Panc1 (cell line): ENCODE results near the gene TADA3. TPM values are rescaled to one million over a fixed set of nuclear protein-coding genes. Genes with fewer than 3 reads are reported as not detected.

Source experiments
- ATAC-seq: fragments of 200-7000 bp; cut with Tn5 transposase; 2 replicates; pipeline ENCODE4 v1.9.1; 2020; ENCODE audit warnings: mild to moderate bottlenecking, moderate library complexity
- BruUV-seq: library from RNA; stranded (reverse); fragments of 400-500 nt; replicated peaks from 2 replicates; lab custom pipeline; 2021; lab: Mats Ljungman, UMichigan
- CTCF ChIA-PET: fragments of 300-600 bp; sonication (Branson Sonifier 250); formaldehyde crosslinking; loops from one replicate; lab custom pipeline; 2022; ENCODE audit warnings: antibody characterized with exemption; lab: Charles Lee
- POLR2A ChIA-PET: fragments of 300-600 bp; sonication (Branson Sonifier 250); formaldehyde crosslinking; loops from one replicate; lab custom pipeline; 2022; ENCODE audit warnings: antibody characterized with exemption; lab: Charles Lee
- DNase-seq: peaks from one replicate; pipeline ENCODE4 v3.0.0-alpha.2; 2010; ENCODE audit warnings: low read depth, low spot score
- H3K27ac ChIP-seq: 2 replicates; pipeline ENCODE4 v1.5.1; 2011; ENCODE audit warnings: mild to moderate bottlenecking, low read length, inconsistent platforms
- H3K27me3 ChIP-seq: fragments of 200-500 bp; sonication (Bioruptor generic); 2 replicates; pipeline ENCODE4 v1.6.0; 2014; ENCODE audit warnings: low read length, inconsistent platforms; ENCODE audit not compliant: control insufficient read depth, insufficient read depth
- H3K36me3 ChIP-seq: fragments of 200-500 bp; sonication (Bioruptor generic); 2 replicates; pipeline ENCODE4 v1.5.1; 2014; ENCODE audit warnings: inconsistent platforms, mild to moderate bottlenecking, low read length, moderate library complexity; ENCODE audit not compliant: control insufficient read depth, insufficient read depth
- H3K4me1 ChIP-seq: 2 replicates; pipeline ENCODE4 v1.5.1; 2011; ENCODE audit warnings: inconsistent platforms, mild to moderate bottlenecking, low read length, moderate library complexity; ENCODE audit not compliant: control insufficient read depth, insufficient read depth
- H3K4me3 ChIP-seq, 2 experiments: 2 replicates each; pipeline ENCODE4 v1.5.1; 2011 to 2012; ENCODE audit warnings: low read depth in 2 of 2, low read length in 2 of 2, mild to moderate bottlenecking in 2 of 2, inconsistent platforms in 1 of 2, moderate library complexity in 1 of 2
- H3K9me3 ChIP-seq: fragments of 200-500 bp; sonication (Bioruptor generic); 2 replicates; pipeline ENCODE4 v1.5.1; 2014; ENCODE audit warnings: low read depth, mild to moderate bottlenecking, inconsistent platforms, low read length, moderate library complexity; ENCODE audit not compliant: control insufficient read depth, insufficient read depth
- POLR2AphosphoS5 ChIP-seq: IDR thresholded peaks from 2 replicates; pipeline ENCODE4 v1.6.1; 2012; ENCODE audit warnings: mild to moderate bottlenecking, low read depth, low read length, moderate library complexity
- SIN3A ChIP-seq: IDR thresholded peaks from 2 replicates; pipeline ENCODE4 v1.6.1; 2012; ENCODE audit warnings: low read depth, mild to moderate bottlenecking, low read length, moderate library complexity, borderline replicate concordance; ENCODE audit not compliant: insufficient read depth
- TCF7L2 ChIP-seq: IDR thresholded peaks from 2 replicates; pipeline ENCODE4 v1.6.1; 2011; ENCODE audit warnings: mild to moderate bottlenecking, low read depth, low read length, inconsistent platforms
- in situ Hi-C: cut with HindIII; loops from 2 replicates; pipeline ENCODE4 v1.10.0; 2016; ENCODE audit warnings: low sequenced_read_pairs, low pct_unique_long_range_greater_than_20kb
- intact Hi-C: fragments of 100-400 bp; cut with micrococcal nuclease; formaldehyde crosslinking; loops from one replicate; pipeline ENCODE4 v1.10.0; 2022; ENCODE audit not compliant: unreplicated experiment
- total RNA-seq: library from RNA; stranded (reverse); gene quantifications from one replicate; pipeline ENCODE4 v1.2.1, GENCODE V29; 2021; ENCODE audit not compliant: unreplicated experiment
- TF ChIP-seq, protein P1 (sequence below), 2 experiments: IDR thresholded peaks; 2 replicates each; pipeline ENCODE4 v1.6.1; 2011 to 2012; ENCODE audit warnings: low read depth in 2 of 2, control low read depth in 1 of 2, low read length in 1 of 2, mild to moderate bottlenecking in 1 of 2, moderate library complexity in 1 of 2; ENCODE audit not compliant: insufficient read depth in 1 of 2
- TF ChIP-seq, protein P2 (sequence below): fragments of 450-650 bp; IDR thresholded peaks from 2 replicates; pipeline ENCODE4 v1.5.1; 2017; ENCODE audit warnings: mild to moderate bottlenecking

The TADA3 gene
- total RNA-seq, 1 experiment from 2014 or later: 61.3 TPM

DNA sequence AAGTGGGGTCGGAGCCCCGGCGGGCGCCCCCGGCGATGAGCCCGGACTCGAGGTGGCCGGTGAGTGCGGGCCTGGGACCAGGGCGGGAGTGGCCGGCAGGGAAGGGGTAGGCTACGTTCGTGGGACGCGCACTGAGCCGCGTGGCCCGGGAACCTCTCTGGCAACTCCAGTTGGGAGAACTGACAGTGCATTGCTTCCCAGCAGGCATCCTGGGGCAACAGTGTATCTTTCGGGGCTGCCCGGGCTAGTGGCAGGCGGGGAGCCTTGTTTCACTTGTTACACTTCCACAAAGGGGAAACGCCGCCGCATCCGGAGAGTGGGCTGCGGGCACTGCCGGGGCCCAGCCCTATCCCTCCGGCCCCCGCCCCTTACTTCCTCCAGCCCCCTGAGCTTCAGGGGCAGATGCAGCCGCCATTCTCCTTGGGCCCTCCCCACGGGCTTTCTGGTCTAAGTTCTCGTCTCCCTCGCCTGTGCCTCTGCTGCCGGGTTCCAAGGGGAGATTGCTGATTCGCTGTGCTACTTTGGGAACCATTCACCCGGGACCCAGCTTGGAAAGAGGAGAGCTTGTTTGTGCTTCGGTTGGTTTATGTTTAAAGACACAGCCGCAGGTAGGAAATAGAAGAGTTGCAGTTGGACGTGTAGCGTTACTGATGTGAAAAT lies 60.1 kb downstream of the TADA3 start:
- H3K27ac ChIP-seq: peak overlapping the region; percentile 83; the same call in 1 of the 2 replicates
- no peaks in the 10 kb centered on the region for H3K9me3 ChIP-seq
- TF ChIP-seq SIN3A (no peak), TCF7L2 (no peak), POLR2AphosphoS5 (no peak)
- TF ChIP-seq, protein P1, sequence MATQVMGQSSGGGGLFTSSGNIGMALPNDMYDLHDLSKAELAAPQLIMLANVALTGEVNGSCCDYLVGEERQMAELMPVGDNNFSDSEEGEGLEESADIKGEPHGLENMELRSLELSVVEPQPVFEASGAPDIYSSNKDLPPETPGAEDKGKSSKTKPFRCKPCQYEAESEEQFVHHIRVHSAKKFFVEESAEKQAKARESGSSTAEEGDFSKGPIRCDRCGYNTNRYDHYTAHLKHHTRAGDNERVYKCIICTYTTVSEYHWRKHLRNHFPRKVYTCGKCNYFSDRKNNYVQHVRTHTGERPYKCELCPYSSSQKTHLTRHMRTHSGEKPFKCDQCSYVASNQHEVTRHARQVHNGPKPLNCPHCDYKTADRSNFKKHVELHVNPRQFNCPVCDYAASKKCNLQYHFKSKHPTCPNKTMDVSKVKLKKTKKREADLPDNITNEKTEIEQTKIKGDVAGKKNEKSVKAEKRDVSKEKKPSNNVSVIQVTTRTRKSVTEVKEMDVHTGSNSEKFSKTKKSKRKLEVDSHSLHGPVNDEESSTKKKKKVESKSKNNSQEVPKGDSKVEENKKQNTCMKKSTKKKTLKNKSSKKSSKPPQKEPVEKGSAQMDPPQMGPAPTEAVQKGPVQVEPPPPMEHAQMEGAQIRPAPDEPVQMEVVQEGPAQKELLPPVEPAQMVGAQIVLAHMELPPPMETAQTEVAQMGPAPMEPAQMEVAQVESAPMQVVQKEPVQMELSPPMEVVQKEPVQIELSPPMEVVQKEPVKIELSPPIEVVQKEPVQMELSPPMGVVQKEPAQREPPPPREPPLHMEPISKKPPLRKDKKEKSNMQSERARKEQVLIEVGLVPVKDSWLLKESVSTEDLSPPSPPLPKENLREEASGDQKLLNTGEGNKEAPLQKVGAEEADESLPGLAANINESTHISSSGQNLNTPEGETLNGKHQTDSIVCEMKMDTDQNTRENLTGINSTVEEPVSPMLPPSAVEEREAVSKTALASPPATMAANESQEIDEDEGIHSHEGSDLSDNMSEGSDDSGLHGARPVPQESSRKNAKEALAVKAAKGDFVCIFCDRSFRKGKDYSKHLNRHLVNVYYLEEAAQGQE (IDR thresholded peaks at IDR 0.05; ENCODE audit: insufficient read depth in 1 of 2, low read depth in 2 of 2, low read length in 1 of 2): no peak
- TF ChIP-seq, protein P2, sequence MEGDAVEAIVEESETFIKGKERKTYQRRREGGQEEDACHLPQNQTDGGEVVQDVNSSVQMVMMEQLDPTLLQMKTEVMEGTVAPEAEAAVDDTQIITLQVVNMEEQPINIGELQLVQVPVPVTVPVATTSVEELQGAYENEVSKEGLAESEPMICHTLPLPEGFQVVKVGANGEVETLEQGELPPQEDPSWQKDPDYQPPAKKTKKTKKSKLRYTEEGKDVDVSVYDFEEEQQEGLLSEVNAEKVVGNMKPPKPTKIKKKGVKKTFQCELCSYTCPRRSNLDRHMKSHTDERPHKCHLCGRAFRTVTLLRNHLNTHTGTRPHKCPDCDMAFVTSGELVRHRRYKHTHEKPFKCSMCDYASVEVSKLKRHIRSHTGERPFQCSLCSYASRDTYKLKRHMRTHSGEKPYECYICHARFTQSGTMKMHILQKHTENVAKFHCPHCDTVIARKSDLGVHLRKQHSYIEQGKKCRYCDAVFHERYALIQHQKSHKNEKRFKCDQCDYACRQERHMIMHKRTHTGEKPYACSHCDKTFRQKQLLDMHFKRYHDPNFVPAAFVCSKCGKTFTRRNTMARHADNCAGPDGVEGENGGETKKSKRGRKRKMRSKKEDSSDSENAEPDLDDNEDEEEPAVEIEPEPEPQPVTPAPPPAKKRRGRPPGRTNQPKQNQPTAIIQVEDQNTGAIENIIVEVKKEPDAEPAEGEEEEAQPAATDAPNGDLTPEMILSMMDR: no peak
- ATAC-seq (no peak), DNase-seq (no peak)
- intact Hi-C loops (no loop called here), in situ Hi-C loops (no loop called here)
- CTCF ChIA-PET: no interaction called here
- POLR2A ChIA-PET: interaction anchor here (0.6 kb wide), 1 partner anchor 9 kb away, joined by 8 read pairs; no protein-coding TSS in a partner anchor
- peaks cover 7% of the 10 kb centered on the region; the same call in 1 of the 2 replicates for H3K4me1 ChIP-seq
- H3K36me3 ChIP-seq: no peaks in the 10 kb centered on the region; the same call in none of the 2 replicates
- H3K4me3 ChIP-seq: peak overlapping the region; percentile 70 to 84
- BruUV-seq: no TSS peak
- H3K27me3 ChIP-seq: no peaks in the 10 kb centered on the region

DNA sequence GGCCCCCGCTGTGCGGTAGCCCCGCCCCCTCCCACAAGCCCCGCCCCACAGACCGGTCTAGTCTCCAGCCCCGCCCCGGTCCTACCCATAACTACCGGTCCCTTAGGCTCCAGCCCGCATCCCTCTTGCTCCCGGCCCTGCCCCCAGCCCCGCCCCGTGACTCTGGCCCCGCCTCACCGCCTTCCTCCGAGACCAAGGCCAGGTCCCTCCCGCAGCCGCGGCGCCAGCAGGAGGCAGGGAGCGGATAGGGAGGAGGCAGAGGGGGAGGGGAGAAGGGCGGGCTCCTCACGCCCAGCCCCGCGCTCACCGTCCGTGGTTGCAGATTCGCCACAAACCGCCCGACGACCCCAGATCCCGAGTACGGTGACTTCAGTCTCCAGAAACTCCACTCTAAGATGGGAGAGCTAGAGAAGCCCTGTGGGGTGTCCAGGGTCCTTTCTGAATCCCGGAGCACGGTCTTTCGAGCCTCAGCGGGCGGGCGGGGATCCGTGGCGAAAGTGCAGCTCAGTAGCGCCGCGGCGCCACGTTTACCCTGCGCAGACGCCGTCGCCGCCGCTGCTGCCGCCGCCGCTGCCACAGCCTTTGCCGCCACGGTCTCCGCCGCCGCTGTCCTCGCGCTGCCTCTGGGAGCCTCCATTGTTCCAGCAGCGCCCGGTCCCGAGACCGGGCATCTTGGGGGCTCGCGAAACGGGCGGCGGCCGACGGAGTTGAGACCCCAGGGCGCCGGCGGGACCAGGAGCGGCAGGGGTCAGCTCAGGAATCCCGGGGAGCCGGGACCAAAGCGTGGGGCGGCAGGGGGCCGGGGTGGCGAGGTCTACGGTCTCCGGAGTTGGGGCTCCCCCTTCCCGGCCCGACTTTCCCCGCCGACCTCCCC lies 60.8 kb downstream of the TADA3 start, which contains the start of gene BRPF1:
BRPF1 (plus strand) TSS at position 530 of the 874 bp plus-strand sequence. CDS start 2,406 bp downstream, outside the sequence.
- no TSS peak for BruUV-seq
- DNase-seq: peak; percentile 74
- in situ Hi-C loops: no loop called here
- Histone ChIP-seq H3K9me3 (no peaks in the 10 kb centered on the region), H3K4me3 (peak within 1 kb of the TSS; percentile 70 to 84), H3K27me3 (no peaks in the 10 kb centered on the region), H3K36me3 (no peaks in the 10 kb centered on the region; the same call in 1 of the 2 replicates), H3K27ac (peak within 1 kb of the TSS; percentile 83), H3K4me1 (peaks cover 7% of the 10 kb centered on the region; the same call in 1 of the 2 replicates)
- ATAC-seq: peak; percentile 98
- TF ChIP-seq, protein P1 (IDR thresholded peaks at IDR 0.05; ENCODE audit: insufficient read depth in 1 of 2, low read depth in 2 of 2, low read length in 1 of 2): no peak
- 0 out of 2 replicates have a peak, but pooled peaks have one; percentile 47 for TF ChIP-seq SIN3A
- CTCF ChIA-PET: interaction anchor here (0.6 to 1.2 kb wide), 5 partner anchors 50 to 531 kb away, joined by 3 to 5 read pairs (median 3); no protein-coding TSS in a partner anchor
- POLR2A ChIA-PET: interaction anchor here (0.5 to 0.7 kb wide), 3 partner anchors 10 to 184 kb away, joined by 3 to 8 read pairs (median 4); no protein-coding TSS in a partner anchor
- intact Hi-C loops: no loop called here
